GM19438 (cell line): ENCODE measurements around the gene MARCHF10.

ENCODE experiments used
- ATAC-seq: cut with Tn5 transposase; IDR thresholded peaks from one replicate; pipeline ENCODE4 v1.9.1; 2021; ENCODE audit warnings: low read depth; ENCODE audit not compliant: unreplicated experiment

The MARCHF10 gene

DNA sequence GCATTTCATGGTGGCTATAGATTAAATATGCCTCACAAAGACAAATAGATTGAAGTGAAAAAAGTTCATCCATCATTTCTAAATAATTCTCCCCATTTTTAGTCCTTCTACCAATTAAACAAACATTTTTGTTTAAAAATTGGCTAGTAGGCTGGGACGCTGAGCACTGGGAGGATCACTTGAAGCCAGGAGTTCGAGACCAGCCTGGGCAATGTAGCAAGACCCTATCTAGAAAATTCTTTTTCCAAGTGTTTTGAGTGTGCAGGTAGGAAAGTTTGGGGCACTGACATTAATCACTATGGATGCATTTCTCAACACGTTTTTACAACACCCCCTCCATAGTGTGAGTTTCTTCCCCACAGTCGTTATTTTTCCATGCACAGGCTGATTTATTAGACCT is 123.9 kb downstream of the MARCHF10 start:
- no peak for ATAC-seq

DNA sequence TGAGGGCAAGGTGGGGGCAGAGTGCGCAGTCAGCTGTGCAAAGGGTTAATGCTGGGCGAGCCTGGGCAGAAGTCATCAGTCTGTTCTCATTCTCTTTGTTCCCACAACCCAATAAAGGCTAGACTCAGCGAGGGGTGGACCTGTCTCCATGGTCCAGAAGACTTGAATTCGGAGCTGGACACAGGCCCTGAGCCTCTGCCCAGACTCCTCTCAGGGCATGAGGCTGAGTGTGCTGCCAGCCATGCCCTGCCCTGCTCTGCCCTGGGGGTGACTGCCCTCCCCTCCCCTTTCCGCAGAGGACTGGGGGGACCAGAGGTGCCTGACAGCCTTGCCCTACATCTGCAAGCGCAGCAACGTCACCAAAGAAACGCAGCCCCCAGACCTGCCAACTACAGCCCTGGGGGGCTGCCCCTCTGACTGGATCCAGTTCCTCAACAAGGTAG is 126.2 kb downstream of the MARCHF10 start:
- no peak for ATAC-seq

DNA sequence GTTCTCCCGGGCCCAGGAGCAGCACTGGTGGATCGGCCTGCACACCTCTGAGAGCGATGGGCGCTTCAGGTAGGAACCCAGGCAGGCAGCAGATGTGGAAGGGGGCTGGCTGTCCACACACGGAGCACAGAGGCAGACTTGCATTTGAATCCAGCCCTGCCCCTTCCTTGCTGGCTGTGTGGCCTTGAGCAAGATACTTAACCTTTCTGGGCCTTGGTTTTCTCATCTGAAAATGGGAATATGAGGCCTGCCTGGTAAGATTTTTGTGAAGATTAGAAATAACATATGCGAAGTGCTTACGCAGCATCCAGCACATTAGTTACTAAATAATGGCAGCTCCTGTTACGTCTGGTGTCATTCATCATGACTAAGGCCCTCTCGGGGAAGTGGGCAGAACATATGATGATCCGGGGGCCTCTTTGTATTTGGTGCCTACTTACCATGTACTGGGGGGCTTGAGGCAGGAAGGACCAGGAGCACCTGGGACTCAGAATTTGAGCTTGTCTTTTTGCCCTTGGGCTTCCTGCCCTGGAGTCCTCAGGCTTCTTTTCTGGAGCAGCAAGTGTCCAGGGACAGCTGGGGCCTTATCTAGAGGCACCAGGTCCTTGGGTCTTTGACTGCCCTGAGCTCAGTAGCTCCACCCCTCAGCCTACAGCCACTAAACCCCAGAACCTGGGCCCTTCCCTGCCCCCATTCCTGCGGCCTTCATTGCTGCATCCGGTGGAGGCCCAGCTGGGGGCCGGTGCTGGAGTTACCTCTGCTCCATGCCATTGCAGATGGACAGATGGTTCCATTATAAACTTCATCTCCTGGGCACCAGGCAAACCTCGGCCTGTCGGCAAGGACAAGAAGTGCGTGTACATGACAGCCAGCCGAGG is 126.8 kb downstream of the MARCHF10 start:
- ATAC-seq: no peak

DNA sequence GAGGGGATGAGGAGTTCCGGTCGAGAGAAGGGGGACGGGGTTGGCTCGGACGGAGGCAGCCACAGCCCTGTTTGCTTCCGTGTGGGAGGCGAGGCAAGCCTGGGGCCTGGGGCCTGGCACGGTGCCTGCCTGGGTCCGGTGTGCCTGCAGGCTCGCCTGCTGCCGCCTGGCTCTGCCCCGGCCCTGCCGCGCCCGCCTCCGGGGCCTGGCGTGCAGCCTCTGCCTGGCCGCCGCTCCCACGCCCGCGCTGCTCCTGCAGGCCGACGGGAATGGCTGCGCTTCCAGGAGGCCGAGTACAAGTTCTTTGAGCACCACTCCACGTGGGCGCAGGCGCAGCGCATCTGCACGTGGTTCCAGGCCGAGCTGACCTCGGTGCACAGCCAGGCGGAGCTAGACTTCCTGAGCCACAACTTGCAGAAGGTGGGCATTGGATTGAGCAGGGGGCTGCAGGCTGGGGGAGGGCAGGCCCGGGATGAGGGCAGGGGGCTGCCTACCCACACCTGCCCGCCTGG is 127.5 kb downstream of the MARCHF10 start:
- ATAC-seq: no peak

DNA sequence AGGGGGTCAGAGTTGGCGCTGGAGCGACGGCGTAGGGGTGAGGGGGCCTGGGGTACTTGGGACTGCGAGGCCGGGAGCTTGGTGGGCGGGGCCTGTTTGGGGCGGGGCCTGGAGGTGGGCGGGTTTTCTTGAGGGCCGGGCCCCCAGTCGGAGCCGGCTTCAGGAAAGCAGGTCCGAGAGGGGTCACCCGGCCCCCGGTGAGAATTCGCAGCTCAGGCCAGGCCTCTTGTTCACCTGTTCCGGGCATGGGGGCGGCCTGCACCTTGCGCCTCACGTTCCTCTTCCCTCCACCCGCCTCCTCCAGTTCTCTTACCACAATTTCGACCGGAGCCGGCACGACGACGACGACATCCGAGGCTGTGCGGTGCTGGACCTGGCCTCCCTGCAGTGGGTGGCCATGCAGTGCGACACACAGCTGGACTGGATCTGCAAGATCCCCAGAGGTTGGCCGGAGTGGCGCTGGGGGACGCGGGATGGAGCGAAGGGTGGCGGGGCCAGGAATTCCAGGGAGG is 128.2 kb downstream of the MARCHF10 start:
- ATAC-seq: no peak

DNA sequence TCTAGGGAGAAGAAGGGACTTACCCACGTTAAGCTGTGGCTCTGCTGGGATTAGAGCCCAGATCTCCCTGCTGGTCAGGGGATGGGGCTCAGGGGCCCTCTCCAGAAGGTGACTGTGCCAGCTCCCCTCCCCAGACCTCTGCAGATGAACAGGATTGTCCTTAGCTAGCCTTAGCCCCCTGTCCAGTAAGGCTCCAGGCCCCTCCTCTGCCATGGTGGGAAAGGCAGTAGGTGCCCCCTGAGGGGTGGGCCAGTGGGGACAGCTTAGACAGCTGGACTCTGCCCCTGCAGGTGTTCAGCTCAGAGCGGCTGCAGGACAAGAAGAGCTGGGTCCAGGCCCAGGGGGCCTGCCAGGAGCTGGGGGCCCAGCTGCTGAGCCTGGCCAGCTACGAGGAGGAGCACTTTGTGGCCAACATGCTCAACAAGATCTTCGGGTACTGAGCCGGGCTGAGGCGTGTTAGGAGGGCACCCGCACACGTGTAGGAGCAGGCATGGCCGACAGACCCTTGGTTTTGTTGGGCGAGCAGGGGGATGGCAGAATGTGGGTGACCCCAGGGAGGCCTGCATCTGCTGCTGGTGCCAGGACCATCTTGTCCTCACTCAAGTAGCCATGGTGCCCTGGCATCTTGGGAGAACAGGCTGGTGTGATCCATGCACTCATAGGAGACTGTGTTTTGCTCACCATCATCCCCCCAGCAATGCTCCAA is 129.7 kb downstream of the MARCHF10 start:
- no peak for ATAC-seq

DNA sequence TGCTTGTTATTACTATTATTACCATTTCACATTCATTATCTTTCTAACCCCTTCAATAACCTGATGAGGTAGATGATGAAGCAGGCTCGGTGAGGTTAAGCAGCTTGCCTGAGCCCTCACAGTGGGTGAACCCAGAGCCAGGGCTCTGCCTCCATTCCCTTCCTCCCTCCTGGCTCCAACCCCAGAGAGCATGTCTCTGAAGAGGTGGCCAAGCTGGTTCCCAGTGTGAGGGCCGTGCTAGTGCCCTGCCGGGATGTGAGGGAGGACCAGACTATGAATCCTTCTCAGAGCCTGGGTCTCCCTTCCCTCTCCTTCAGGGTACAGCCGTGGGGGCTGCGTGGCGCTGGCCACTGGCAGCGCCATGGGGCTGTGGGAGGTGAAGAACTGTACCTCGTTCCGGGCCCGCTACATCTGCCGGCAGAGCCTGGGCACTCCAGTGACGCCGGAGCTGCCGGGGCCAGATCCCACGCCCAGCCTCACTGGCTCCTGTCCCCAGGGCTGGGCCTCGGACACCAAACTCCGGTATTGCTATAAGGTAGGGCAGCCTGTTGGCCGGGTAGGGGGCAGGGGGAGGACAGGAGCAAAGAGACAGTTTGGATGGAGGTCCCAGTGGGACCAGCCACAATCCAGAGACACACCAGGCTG is 131.0 kb downstream of the MARCHF10 start:
- ATAC-seq: no peak

DNA sequence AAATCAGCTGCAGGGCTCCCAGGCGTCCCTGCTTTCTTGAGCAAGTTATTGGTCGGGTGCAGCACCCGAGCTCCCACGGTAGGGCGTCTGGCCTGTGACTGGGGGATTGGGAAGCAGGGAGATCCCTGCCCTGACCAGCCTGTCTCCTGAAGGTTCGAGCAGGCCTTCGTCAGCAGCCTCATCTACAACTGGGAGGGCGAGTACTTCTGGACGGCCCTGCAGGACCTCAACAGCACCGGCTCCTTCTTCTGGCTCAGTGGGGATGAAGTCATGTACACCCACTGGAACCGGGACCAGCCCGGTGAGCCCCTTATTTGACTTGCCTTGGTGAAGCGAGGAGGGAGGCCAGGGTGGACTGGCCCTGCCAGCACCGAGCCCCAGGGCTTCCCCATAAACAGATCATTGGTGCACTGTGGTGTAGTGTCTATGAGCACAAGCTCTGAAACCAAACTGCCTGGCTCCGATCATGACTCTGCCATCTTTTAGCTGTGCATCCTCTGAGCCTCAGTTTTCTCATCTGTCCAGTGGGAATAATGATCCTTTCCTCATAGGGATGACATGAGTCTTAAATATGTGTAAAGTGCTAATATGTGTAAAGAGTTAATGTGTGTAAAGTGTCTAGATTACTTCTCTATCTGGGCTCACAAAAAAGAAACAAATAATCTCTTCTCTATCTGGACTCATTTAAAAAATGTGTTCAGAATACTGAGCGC is 131.7 kb downstream of the MARCHF10 start:
- no peak for ATAC-seq

DNA sequence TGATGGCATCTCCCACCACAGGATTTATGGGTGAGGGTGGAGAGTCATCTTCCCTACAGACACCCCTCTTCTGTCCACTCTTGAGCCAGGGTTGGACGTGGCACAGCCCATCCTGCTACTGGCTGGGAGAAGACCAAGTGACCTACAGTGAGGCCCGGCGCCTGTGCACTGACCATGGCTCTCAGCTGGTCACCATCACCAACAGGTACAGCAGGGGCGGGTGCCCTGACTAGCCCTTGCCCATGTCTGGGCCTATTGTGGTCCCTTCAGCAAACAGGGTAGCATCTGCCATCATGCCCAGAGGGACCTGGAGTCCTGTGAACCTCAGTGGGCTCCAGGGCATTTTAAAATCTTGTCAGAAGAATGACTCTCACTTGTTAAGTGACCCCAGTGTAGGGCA is 132.4 kb downstream of the MARCHF10 start:
- ATAC-seq: no peak

DNA sequence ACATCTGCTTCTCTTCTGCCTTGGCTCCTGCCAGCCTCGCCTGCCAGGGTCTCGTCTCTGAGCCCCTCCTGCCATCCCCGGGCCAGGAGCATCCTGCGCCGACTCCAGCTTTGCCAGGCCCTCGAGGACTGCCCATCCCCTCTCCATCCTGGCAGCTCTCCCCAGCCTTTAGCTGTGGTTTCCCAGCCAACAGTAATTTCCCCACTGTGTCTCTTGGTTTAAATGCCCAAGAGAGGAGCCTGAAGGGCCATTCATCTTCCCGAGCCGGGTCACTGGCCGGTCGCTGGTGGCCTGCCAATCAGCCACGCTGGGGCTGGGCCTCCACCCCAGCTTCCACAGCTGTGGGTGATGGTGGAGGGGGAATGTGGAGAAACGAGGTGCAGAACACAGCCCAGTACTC is 132.9 kb downstream of the MARCHF10 start:
- ATAC-seq: no peak

DNA sequence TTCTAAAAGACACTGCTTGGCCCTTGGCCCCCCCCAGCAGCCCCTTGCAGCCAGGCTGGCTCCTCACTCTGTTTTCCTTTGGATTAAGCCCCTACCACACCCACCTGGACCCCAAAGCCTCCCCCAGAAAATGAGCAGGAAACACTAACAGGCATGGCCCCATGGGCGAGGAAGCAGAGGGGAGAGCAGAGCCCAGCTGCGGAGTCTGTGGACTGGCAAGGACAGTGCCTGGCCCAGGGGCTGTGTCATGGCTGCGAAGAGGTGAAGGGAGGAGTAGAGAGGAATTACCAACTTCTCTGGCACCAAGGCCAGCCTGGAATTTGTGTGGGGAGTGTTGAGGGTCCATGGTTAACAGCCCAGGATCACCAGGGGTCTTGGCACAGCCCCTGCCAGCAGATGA is 133.3 kb downstream of the MARCHF10 start:
- ATAC-seq: no peak

DNA sequence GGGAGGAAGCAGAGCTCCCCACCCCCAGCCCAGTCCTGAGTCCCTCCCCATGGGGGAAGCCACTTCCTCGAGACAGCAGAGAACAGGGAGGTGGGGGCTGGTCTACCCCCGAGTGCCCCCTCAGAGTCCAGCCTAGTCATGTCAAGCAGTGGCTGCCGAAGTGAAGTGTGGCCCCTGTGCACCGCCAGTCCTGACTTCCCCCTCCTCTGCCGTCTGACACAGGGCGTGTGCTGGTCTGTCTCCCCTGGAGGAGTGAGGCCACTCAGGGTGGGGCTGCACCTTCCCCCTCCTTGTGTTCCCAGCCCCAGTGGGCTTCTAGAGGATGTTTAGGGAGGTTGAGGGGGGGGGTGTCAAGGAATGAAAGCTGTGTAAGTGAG is 133.8 kb downstream of the MARCHF10 start:
- ATAC-seq: no peak

DNA sequence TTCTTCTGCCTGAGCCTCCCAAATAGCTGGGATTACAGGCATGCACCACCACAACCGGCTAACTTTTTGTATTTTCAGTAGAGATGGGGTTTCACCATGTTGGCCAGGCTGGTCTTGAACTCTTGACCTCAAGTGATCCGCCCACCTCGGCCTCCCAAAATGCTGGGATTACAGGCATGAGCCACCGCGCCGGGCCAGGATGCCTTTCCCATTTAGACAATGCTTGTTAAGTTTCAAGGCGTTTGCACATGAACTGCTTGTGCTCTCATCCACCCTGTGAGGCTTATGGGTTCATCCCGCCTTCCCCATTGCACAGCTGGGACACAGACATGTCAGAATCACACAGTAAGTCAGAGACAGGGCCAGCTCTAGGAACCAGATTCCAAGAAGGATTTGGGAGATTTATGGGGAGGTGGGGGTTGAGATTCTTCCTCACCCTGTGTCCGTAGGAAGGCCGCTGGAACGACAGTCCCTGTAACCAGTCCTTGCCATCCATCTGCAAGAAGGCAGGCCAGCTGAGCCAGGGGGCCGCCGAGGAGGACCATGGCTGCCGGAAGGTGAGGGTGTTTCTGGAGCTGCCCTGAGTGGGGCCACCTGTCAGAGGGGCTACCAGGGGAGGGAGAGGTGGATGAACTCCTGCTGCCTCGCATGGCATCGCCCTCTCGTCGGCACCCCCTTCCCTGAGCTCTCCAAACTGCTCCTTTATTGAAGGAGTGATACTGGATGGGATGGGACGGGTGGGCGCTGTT is 134.3 kb downstream of the MARCHF10 start:
- ATAC-seq: no peak

DNA sequence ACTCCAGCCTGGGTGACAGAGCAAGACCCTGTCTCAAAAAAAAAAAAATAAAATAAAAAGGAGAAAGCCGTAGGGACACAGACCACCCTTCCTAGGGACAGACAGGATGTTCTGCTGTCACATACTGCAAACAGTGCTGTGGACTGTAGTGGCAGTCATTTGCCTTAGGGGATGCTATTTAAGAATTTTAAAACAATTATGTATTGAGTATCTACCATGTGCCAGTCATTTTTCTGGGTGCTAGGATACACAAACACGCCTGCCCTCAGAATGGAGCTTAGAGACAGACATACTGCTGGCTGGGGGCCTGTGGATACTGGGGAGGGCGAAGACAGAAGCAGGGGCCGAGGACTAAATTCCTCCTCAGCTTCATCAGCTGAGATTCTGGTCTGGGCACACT is 135.2 kb downstream of the MARCHF10 start:
- no peak for ATAC-seq

DNA sequence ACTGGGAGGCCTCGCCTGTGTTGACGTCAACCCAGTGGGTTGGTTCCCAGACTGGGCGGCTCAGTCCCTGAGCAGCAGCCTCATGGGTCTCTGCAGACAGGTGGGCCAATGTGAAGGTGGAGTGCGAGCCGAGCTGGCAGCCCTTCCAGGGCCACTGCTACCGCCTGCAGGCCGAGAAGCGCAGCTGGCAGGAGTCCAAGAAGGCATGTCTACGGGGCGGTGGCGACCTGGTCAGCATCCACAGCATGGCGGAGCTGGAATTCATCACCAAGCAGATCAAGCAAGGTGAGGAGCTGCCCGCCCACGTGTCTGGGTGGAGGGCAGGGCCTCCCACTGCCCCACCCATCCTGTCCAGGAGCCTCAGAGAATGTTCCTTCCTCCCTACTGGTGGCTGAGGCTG is 136.6 kb downstream of the MARCHF10 start:
- no peak for ATAC-seq

DNA sequence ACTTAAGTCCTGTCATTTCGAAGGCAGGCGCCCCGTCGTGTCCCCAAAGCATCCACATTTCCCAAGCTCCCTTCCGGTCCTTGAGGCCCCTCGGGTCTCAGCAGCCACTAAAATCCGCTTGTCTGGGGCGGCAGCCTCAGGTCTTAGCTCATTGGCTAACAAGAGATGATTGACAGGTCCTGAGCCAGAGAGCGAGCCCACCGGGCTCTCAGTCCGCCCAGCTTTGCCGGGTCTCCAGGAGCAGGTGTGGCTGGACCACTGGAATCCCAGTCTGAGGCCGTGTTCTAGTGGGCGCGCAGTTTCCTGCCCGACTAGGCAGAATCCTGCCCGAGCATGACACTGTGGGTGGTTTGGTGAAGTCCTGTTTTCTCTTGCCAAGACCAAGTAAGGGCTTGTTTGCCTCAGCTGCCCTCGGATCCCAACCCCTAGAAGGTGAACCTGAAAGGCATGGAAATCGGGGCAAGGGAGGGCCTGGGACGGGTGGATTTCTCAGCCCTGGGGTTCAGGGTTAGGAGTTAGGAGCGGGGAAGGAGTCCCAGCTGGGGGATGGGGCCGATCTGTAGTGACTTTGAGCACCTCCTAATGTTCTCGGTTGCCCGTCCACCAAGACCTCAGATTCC is 137.8 kb downstream of the MARCHF10 start:
- ATAC-seq: no peak

DNA sequence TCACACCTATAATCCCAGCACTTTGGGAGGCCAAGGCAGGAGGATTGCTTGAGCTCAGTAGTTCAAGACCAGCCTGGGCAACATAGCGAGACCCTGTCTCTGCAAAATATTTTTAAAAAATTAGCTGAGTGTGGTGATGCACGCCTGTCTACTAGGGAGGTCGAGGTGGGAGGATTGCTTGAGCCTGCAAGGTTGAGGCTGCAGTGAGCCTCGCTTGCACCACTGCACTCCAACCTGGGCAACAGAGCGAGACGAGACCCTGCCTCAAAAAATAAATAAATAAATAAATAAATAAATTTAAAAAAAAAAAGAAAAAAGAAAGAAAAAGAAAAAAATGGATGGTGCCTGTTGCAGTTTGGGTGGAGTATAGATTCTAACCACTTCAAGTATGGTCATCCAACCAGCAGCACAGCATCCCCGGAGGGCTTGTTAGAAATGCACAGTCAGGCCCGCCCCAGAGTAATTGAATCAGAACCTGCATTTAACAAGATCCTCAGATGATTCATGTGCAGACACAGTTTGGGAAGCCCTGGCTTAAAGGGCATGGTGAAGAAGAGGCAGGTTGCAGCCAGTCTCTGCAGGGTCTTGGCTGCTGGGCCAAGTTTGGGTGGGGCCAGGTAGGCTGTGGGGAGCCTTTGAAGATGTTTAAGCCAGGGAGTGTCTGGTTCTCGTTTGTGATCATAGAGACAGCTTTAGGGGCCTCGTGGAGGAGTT is 139.9 kb downstream of the MARCHF10 start:
- ATAC-seq: no peak

DNA sequence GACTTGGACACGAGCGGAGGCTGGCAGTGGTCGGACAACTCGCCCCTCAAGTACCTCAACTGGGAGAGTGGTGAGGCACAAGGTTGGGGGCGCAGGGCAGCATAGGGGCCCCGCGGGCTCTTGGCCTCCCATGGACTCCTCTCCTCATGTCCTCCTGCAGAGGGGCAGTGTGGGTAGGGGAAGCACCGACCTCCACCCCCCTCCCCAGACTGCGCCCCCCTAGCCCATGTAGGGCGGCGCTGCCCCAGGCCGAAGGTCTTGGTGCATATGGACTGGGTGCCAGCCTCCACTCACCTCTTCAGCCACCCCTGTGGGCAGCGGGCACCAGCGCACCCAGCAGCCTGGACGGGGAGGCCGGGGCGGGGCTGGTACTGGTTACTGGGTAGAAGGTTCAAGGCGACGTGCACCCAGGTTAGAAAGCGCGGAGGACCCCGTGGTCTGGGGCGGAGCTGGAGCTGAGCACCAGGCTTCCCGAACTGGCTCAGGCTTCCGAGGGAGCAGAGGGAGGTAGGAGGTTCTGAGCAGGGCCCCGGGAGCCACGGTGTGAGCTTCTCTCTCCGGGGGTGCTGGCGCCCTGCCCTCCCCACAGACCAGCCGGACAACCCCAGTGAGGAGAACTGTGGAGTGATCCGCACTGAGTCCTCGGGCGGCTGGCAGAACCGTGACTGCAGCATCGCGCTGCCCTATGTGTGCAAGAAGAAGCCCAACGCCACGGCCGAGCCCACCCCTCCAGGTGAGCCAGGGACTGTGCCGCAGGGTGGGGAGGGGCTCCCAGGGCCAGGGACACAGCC is 141.1 kb downstream of the MARCHF10 start:
- ATAC-seq: no peak
